Activated CD4-positive, alpha-beta T cell treated with anti-CD3 and anti-CD28 coated beads, Interleukin-2, amount 50 U/mL, for 4 hours (primary cell): ENCODE results near the gene PLS3.
"Not testable (repeated sequence)": the region's sequence is repeated elsewhere in the genome, so short reads cannot be mapped to it uniquely, and the experiment has no call there.

Source experiments
- DNase-seq, 2 experiments: peaks; one replicate each; pipeline ENCODE4 v3.0.0-alpha.2; 2020

PLS3 gene

DNA sequence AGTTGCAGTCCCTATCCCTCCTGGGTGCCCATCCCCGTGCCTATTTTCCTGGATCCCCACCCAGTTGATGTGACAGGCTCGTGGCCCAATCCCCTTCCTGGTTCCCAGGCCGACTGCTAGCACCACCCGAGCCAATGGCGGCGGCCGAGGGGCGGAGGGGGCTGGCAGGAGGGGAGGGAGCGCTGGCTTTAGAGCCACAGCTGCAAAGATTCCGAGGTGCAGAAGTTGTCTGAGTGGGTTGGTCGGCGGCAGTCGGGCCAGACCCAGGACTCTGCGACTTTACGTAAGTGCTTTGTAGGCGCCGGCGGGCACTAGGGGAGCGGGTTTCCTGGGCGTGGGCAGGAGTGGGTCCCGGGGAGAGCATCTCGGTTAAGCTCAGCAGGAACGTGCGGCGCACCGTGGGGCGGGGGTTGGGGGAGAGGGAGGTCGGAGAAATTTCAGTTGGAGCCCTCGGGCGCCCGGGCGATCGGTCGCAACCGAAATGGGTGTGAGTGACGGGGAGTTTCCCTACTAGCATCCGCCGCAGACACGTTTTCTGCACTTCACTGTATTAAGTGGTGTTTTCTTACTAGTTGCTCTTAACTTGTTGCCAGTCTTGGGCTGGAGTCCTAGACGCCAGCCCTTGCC is at the start of gene PLS3:
TSS of gene PLS3 (plus strand) at position 197 of the 627 bp plus-strand sequence. CDS start 49,077 bp downstream, outside the sequence.
- DNase-seq = no peak

DNA sequence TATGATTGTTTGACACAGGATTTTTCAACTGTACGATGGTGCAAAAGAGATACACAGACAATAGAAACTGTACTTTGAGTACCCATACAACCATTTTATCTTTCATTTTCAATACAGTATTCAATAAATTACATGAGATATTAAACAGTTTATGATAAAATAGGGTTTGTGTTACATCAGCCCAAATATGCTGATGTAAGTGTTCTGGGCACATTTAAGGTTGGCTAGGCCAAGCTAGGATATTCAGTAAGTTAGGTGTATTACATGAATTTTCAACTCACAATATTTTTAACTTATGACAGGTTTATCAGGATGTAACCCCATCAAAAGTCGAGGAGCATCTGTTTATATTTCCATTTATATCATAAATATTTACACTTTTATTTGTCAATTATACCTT is 42.9 kb upstream of the PLS3 start:
- no peak for DNase-seq

DNA sequence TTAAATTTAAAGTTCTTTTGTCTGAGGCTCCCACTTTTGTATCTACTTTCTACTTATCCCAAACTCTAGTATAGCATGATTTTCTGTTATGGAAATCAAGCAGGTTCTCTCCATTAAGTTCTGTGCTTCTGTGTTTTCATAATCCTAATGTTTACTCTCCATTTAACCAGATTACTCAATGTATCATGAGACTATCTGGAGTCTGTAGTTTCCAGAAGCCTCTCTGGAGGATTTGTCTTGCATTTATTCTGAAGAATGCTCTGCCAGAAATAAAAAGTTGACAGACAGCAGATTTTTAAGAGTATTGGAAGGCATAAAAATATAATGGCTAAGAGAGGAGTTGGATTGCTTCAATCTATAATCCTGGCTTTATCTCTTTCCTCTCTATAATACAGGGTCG is 39.2 kb upstream of the PLS3 start:
- no peak for DNase-seq

DNA sequence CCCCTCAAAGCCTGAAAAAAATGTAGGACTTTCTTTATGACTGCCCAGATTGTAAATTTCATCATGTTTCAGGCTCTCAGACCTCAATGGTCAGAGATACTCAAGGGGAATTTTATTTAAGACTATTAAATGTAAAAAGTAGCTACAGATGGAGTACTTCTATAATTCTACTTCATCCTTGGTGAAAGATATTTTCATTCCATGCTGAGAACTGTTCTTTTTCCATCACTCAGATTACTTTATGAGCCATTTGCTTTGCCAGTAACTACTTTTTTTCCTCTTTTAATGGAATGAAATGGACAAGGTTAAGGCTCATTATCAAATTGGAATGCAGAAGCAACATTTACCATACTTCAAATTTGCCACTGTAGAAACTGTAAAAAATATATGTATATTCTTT is 38.0 kb upstream of the PLS3 start:
- DNase-seq = no peak

DNA sequence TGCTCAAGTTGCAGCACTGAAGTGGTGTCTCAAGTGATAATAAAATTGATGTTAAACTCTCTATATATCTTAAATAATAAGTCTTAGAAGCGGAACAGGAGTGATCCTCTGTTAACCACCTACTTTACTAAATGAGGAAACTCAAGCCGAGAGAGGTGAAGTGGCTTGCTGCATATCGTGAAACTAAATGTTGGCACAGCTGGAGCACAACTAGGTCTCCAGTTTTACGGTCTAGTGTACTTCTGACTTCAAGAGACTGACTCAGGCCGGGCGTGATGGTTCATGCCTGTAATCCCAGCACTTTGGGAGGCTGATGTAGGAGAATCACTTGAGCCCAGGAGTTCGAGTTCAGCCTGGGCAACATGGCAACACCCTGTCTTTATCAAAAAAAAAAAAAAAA is 35.5 kb upstream of the PLS3 start:
- DNase-seq = no peak

DNA sequence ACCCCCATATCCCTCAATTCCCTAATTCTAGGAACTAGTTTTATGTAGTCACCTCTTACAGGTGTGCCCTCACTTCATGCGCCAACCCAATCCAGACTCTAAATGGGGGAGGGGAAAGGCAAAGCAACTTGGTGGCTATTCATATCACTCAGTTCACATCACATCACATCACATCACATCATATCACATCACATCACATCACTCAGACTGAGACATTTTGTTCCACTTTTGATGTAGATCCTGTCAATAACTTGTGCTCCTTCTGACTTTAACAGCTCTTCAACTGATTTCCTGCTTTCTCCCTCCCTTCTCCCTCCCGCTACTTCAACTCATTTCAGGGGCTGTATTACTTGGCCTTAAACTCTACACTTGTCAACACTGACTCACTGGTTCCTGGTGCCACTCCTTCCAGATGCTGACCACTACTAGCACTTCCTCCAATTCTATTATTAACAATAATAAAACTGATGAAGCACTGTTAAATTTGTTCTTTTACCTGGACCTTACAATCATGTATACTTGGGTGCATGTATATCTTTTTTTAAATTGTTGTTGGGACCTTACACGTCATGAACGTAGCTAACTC is 29.1 kb upstream of the PLS3 start:
- no peak for DNase-seq

DNA sequence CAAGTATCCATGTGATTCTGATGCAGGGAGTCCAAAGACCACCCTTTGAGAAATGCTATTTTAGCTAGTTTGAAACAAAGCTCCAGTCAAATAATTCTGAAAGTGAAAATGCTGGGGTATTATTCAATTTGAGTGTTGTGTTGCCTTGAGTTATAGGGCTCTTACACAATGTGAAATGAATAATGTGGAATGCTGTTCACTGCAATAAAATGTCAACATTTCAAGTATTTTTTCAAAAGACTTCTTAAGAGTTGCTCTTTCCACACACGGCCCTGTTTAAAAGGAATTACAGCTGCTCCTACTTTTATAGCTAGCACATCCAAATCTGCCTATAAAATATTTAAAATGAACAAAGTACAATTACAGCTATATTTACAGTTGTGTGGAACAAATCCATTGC is 27.5 kb upstream of the PLS3 start:
- DNase-seq = no peak

GRCh38 chrX:115534383-115534782 is 26.6 kb upstream of the PLS3 start:
- no peak for DNase-seq

DNA sequence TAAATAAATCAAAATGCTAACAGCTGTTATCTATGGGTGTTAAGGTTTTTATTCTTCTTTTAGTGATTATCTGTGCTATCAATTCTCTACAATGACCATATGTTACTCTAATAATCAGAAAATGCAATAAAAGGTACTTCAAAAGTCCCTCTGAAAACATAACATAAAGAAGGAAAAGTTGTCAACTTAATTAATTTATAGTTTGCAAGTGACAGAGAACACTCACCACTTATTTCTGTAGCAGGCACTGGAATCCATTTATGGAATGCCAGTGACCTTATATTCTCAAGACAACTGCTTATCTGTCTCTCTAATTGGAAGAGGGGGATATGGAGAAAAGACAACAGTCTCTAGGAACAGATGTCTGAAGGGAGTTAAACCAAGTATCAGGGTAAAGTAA is 25.6 kb upstream of the PLS3 start:
- no peak for DNase-seq

DNA sequence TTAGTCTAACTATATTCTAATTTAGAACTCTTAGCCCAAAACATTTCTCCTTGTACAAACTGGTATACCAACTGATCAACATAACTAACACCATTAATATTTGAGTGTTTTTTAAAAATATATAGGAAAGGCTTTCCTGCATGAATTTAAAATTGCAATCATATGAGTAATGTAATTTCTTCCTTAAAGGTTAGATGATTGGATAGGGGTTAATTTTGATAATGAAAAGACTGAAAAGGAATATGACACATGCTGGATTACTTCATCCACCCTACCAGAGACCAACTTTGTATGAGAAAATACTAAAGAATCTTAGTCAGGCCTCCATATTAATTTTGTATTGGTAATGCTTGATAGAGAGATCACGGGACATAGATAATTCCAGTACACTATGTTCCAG is 25.1 kb upstream of the PLS3 start:
- DNase-seq = no peak

DNA sequence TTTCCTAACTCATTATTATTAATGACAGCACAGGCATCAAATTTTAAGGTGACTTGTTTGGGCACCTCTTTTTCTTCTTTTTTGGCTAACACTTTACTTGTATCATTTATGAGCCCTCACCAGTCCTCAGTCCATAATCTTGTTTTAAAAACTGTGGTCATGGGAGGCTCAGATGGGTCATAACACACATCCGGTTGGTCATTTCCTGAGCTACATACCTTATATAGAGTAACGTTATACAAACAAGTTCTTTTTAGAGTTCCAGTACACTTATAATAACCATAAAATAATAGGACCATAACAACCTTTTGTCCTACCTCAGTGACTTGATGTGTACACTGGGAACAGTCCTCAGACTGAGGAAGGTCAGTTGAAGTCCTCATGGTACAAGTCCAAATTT is 21.1 kb upstream of the PLS3 start:
- DNase-seq = no peak

DNA sequence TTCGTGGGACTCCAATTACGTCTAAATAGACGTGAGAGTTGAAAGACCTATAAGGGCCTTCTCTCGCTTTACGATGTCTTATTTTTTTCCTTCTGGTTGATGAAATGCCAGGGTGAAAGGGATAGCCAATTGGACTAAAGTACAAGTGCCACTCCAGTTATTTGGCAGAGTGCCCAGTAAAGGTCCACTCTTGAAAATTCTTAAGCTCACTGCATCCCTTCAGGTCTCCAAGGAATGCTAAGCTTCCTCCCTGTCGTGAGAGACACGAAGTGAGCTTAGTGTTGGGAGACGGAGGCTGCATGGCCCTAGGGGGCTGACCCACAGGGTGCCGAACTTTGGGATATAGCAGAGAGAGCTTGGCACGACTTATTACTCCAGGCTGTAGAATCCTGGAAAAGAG is 19.9 kb upstream of the PLS3 start:
- DNase-seq = not testable (repeated sequence)

DNA sequence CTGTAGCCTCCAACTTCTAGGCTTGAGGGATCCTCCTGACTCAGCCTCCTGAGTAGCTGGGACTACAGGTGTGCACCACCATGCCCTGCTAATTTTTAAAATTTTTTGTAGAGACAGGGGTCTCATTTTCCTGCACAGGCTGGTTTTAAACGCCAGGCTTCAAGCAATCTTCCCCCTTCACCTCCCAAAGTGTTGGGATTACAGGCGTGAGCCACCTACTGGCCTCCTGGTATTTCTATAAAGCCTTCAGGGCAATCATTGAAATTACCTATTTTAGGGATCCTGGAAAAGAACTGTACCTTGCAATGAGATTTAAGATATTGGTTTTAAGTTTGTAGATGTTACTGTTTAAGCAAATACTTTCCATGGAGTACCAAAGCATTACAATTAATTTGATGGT is 13.5 kb upstream of the PLS3 start:
- DNase-seq = no peak

- no peak for DNase-seq
These were observed 12.0 kb upstream of the PLS3 start for GRCh38 chrX:115549008-115549407.

DNA sequence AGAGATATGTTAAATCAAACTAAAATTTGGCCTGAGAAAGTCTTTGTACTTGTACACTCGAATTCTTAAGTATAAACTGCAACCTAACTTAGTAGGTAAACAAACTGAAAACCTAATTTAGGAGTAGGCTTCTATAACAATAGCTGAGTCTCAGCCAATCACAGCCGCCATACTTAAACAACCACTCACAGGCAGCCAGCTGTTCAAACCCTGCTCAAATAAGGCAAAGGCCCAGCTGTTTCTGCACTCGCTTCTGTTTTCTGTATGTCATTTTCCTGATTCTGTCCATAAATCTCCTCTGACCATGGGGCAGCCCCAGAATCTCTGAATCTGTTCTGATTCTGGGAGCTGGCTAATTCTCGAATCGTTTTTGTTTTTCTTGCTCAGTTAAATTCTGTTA is 7.8 kb upstream of the PLS3 start:
- no peak for DNase-seq

DNA sequence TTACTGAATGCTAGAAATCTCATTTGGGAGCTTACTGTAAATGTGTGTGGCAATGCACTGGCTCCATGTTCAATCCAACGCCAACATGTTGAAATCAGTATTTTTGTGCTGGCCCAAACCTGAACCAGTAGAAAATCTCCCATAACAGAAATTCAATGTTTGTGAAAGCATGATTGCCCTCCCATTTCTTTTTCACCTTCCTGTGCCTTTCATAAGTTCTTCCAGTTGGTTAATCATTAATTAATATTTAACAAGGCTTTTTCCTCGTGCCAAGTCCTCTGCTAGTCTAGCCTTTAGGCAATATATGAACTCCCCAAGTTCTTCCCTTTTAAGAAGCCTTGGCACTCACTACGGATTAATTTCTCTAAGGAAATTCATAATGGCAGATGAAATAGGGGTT is 1.3 kb upstream of the PLS3 start:
- no peak for DNase-seq

GRCh38 chrX:115560211-115560977 is 580 bp upstream of the PLS3 start:
- no peak for DNase-seq

DNA sequence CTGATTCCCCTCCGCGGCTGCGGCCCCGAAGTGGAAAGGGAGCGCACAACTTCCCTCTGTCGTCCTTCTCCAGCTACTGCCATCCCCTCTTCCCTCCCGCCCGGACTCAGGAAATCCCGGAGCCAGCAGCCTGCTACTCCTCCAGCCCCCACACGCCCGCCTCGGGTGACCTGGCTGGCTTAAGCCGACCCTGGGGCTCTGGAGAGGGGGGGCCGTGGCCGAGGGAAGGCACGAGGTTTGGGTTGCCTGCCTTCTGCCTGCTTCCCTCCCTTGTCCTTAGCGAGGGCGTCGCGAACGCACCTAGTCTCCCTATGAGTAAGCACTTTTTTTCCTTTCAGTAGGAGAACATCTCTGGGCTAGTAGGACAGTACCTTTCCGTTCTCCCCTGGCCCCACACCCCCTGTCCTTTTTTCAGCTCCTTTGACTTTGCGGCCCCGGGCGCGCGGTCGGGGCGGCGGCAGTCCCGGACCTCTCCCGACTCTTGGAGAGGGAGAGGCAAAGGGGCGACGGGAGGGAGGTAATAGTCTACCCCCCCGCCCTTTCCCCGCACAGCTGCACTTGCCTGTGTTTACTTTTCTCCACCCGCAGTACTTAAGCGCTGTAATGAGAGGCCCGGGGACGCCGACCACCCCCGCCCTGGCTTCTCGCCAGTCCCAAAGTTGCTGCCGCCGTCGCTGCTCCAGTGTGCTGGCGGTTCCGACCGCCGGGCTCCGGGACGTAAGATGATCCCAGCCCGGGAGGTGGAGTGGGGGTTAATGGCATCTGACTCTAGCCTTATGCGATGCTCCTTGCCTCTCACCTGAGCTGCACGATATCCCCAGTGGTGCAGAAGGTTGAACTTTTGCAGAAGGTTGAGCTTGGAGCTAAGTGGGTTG is 868 bp downstream of the PLS3 start:
- DNase-seq = no peak

DNA sequence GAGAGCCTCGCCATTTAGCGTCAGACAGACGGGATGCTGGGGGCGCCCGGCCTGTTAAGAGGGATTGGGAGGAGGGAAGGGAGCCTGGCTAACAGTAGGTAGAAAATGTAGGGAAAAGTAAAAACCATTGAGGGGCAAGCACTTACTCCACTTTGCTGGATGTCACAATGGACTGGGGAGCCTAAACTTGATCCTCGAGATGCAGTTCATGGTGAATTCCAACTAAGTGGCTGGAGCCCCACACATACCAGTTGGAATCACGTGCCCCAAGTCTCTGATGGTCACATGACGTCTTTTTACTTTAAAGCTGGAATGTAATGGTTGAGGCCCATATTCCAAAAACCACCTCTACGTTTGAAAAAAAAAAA is 1.5 kb downstream of the PLS3 start:
- DNase-seq = no peak

GRCh38 chrX:115563633-115564162 is 2.7 kb downstream of the PLS3 start:
- DNase-seq = no peak

GRCh38 chrX:115564243-115564642 is 3.3 kb downstream of the PLS3 start:
- no peak for DNase-seq

DNA sequence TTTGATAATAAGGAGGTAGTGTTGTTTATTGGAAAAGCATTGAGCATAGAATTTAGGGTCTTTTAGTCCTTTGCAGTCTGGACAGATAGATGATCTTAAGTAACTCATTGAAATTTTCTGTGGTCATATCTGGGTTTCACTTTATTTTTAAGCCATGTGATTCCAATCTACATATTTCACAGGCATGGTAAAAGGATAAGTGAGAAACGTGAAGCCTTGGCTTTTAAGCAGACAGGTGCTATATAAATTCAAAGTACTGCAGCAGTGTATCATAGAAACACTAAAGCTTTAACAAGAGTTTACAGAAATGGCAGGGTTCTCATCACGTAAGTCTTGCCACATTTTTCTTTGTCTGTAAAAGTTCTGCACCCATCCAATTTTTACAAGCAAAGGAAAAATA is 4.9 kb downstream of the PLS3 start:
- no peak for DNase-seq

DNA sequence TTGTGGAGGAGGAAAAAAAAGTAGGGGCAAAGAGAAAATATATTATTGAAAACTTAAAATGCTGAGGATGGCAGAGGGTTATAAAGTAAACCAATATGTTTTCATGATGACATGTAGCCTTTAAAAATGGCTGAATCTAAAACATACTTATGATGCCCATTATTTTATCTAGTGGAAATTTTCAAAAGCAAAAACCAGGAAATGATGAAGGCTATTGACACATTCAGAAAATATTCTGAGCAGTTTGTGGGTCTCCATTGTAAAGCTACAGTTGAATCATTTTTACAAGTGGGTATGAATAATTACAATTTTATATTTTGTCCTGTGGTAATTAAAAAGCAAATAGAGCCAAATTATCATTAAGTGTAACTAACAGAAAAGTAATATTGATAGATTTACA is 10.7 kb downstream of the PLS3 start:
- DNase-seq = no peak
